ENCODE data around the gene TBC1D2.

DNA sequence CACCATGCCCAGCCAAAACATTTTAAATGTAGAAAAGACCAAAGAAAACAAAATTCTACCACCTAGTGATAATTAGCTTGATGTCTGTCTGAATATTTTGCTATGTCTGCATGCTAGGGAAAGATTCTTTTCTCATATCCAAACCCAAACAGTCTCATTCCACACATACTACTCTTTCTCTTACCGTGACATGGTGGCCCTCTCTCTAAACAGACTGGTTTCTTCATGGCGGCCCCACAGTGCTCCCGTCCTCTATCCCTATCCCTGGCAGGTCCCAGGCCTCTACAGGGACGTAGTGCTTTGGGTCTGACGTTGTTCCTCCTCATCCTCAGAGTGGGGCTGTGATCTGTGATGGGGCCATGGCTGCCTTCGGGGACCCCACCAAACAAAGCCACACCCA, 71.1 kb downstream of the TBC1D2 start:
- TF ChIP-seq ZNF23 (tag by site-specific recombination; IDR thresholded peaks at IDR 0.05; ENCODE audit: borderline replicate concordance), result no peak
- TF ChIP-seq, protein P1, sequence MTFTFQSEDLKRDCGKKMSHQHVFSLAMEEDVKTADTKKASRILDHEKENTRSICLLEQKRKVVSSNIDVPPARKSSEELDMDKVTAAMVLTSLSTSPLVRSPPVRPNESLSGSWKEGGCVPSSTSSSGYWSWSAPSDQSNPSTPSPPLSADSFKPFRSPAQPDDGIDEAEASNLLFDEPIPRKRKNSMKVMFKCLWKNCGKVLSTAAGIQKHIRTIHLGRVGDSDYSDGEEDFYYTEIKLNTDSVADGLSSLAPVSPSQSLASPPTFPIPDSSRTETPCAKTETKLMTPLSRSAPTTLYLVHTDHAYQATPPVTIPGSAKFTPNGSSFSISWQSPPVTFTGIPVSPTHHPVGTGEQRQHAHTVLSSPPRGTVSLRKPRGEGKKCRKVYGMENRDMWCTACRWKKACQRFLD (tag by site-specific recombination; IDR thresholded peaks at IDR 0.05), result no peak
- TF ChIP-seq, protein P2, sequence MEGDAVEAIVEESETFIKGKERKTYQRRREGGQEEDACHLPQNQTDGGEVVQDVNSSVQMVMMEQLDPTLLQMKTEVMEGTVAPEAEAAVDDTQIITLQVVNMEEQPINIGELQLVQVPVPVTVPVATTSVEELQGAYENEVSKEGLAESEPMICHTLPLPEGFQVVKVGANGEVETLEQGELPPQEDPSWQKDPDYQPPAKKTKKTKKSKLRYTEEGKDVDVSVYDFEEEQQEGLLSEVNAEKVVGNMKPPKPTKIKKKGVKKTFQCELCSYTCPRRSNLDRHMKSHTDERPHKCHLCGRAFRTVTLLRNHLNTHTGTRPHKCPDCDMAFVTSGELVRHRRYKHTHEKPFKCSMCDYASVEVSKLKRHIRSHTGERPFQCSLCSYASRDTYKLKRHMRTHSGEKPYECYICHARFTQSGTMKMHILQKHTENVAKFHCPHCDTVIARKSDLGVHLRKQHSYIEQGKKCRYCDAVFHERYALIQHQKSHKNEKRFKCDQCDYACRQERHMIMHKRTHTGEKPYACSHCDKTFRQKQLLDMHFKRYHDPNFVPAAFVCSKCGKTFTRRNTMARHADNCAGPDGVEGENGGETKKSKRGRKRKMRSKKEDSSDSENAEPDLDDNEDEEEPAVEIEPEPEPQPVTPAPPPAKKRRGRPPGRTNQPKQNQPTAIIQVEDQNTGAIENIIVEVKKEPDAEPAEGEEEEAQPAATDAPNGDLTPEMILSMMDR (tag by site-specific recombination; IDR thresholded peaks at IDR 0.05), result no peak
- no peak for TF ChIP-seq ZBTB7A (tag by site-specific recombination; IDR thresholded peaks at IDR 0.05; ENCODE audit: low read depth)
- TF ChIP-seq, protein P3, sequence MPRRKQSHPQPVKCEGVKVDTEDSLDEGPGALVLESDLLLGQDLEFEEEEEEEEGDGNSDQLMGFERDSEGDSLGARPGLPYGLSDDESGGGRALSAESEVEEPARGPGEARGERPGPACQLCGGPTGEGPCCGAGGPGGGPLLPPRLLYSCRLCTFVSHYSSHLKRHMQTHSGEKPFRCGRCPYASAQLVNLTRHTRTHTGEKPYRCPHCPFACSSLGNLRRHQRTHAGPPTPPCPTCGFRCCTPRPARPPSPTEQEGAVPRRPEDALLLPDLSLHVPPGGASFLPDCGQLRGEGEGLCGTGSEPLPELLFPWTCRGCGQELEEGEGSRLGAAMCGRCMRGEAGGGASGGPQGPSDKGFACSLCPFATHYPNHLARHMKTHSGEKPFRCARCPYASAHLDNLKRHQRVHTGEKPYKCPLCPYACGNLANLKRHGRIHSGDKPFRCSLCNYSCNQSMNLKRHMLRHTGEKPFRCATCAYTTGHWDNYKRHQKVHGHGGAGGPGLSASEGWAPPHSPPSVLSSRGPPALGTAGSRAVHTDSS (tag by site-specific recombination; IDR thresholded peaks at IDR 0.05), result no peak
- TF ChIP-seq ZNF121 (tag by site-specific recombination; IDR thresholded peaks at IDR 0.05), result no peak
- TF ChIP-seq ZNF274 (IDR thresholded peaks at IDR 0.05; ENCODE audit: low read length), result no peak
- no peak for TF ChIP-seq ZNF274 (tag by site-specific recombination; IDR thresholded peaks at IDR 0.05; ENCODE audit: borderline replicate concordance)
- TF ChIP-seq ZNF16 (tag by site-specific recombination; IDR thresholded peaks at IDR 0.05; ENCODE audit: low read depth), result no peak
- TF ChIP-seq HOXA7 (CRISPR knock-in tag; IDR thresholded peaks at IDR 0.05; ENCODE audit: borderline replicate concordance), result no peak
- TF ChIP-seq, protein P4, sequence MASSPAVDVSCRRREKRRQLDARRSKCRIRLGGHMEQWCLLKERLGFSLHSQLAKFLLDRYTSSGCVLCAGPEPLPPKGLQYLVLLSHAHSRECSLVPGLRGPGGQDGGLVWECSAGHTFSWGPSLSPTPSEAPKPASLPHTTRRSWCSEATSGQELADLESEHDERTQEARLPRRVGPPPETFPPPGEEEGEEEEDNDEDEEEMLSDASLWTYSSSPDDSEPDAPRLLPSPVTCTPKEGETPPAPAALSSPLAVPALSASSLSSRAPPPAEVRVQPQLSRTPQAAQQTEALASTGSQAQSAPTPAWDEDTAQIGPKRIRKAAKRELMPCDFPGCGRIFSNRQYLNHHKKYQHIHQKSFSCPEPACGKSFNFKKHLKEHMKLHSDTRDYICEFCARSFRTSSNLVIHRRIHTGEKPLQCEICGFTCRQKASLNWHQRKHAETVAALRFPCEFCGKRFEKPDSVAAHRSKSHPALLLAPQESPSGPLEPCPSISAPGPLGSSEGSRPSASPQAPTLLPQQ (tag by site-specific recombination; IDR thresholded peaks at IDR 0.05), result no peak
- TF ChIP-seq ZNF658 (tag by site-specific recombination; IDR thresholded peaks at IDR 0.05), result no peak
- no peak for TF ChIP-seq GLIS2 (tag by site-specific recombination; IDR thresholded peaks at IDR 0.05)
